Adrenal gland (tissue), 5 donors: ENCODE results near the gene PEAR1.

Experiments used
- POLR2A ChIP-seq, 2 donors: fragments of 450-650 bp; IDR thresholded peaks; one replicate each; pipeline ENCODE4 v1.6.1; 2017; ENCODE audit warnings: antibody characterized with exemption in 2 of 2, mild to moderate bottlenecking in 2 of 2, moderate library complexity in 1 of 2
- TF ChIP-seq, protein P1 (sequence below), 6 experiments: fragments of 450-650 bp in 4 of 6; fragments of 200-600 bp in 2 of 6; sonication (generic) in 1 of 6; IDR thresholded peaks; 1 replicate in 5 of 6; 2 replicates in 1 of 6; pipeline versions ENCODE4 v1.5.1 to v1.8.0; 2016 to 2021; ENCODE audit warnings: antibody characterized with exemption in 6 of 6, mild to moderate bottlenecking in 2 of 6, moderate library complexity in 1 of 6
- donor health status: DM: no; HTN: no; CAD: no.

- TF ChIP-seq, protein P1, sequence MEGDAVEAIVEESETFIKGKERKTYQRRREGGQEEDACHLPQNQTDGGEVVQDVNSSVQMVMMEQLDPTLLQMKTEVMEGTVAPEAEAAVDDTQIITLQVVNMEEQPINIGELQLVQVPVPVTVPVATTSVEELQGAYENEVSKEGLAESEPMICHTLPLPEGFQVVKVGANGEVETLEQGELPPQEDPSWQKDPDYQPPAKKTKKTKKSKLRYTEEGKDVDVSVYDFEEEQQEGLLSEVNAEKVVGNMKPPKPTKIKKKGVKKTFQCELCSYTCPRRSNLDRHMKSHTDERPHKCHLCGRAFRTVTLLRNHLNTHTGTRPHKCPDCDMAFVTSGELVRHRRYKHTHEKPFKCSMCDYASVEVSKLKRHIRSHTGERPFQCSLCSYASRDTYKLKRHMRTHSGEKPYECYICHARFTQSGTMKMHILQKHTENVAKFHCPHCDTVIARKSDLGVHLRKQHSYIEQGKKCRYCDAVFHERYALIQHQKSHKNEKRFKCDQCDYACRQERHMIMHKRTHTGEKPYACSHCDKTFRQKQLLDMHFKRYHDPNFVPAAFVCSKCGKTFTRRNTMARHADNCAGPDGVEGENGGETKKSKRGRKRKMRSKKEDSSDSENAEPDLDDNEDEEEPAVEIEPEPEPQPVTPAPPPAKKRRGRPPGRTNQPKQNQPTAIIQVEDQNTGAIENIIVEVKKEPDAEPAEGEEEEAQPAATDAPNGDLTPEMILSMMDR (IDR thresholded peaks at IDR 0.05), result no peak
- no peak for TF ChIP-seq POLR2A (IDR thresholded peaks at IDR 0.05)
Observed at GRCh38 chr1:156957634-156958033, 64.1 kb downstream of the PEAR1 start.
